H1 (cell line): ENCODE data around the gene FOXI1. TPM values are rescaled to one million over a fixed set of nuclear protein-coding genes. Genes with fewer than 3 reads are reported as not detected.

ENCODE experiments used
- CTCF ChIA-PET: fragments of 300-600 bp; sonication (Branson Sonifier 250); formaldehyde crosslinking; loops from one replicate; lab custom pipeline; 2021; ENCODE audit not compliant: partially characterized antibody; lab: Charles Lee
- POLR2A ChIA-PET: fragments of 300-600 bp; sonication (Branson Sonifier 250); formaldehyde crosslinking; loops from one replicate; lab custom pipeline; 2021; ENCODE audit warnings: inconsistent platforms; ENCODE audit not compliant: partially characterized antibody; lab: Charles Lee
- DNase-seq, 2 experiments: peaks; one replicate each; pipeline versions ENCODE4 v3.0.0 to v3.0.0-alpha.2; 2010 to 2022; ENCODE audit warnings: low spot score in 2 of 2, low read depth in 1 of 2, mixed read lengths in 1 of 2
- FAIRE-seq: peaks from 2 replicates; lab custom pipeline; 2011; peaks lifted over from hg19 to GRCh38; lab: Jason Lieb, UNC
- H2AFZ ChIP-seq: 2 replicates; pipeline ENCODE4 v1.8.1; 2012; ENCODE audit warnings: low read length, inconsistent platforms
- H2AK5ac ChIP-seq: 2 replicates; pipeline ENCODE4 v1.6.1; 2013; ENCODE audit warnings: low read depth, low read length
- H2BK120ac ChIP-seq: replicated peaks from 2 replicates; pipeline ENCODE3; 2013; ENCODE audit warnings: low read depth, low read length, inconsistent platforms
- H2BK12ac ChIP-seq: 2 replicates; pipeline ENCODE4 v1.6.1; 2013; ENCODE audit warnings: low read depth, low read length
- H2BK15ac ChIP-seq: 2 replicates; pipeline ENCODE4 v1.6.1; 2013; ENCODE audit warnings: low read length
- H2BK20ac ChIP-seq: 2 replicates; pipeline ENCODE4 v1.6.1; 2013; ENCODE audit warnings: low read length
- H2BK5ac ChIP-seq: 2 replicates; pipeline ENCODE4 v1.6.1; 2013; ENCODE audit warnings: low read depth, low read length
- H3K14ac ChIP-seq: 2 replicates; pipeline ENCODE4 v1.6.1; 2013; ENCODE audit warnings: inconsistent platforms; ENCODE audit not compliant: insufficient read length
- H3K18ac ChIP-seq: 2 replicates; pipeline ENCODE4 v1.6.1; 2013; ENCODE audit warnings: low read length; ENCODE audit errors: extremely low read depth
- H3K23ac ChIP-seq: 2 replicates; pipeline ENCODE4 v1.6.1; 2013; ENCODE audit warnings: inconsistent platforms; ENCODE audit not compliant: insufficient read length
- H3K23me2 ChIP-seq: 2 replicates; pipeline ENCODE4 v1.6.1; 2013; ENCODE audit warnings: low read depth, low read length
- H3K27ac ChIP-seq: 2 replicates; pipeline ENCODE4 v1.6.1; 2011; ENCODE audit warnings: low read depth, low read length, inconsistent platforms
- H3K27me3 ChIP-seq, 4 experiments: replicated peaks in 1 of 4; 1 replicate in 1 of 4; 2 replicates in 3 of 4; pipeline versions ENCODE4 v1.6.1 to v1.8.1; 2011 to 2013; ENCODE audit warnings: low read length in 3 of 4, mild to moderate bottlenecking in 3 of 4, inconsistent platforms in 2 of 4, mixed read lengths in 2 of 4, moderate library complexity in 1 of 4; ENCODE audit not compliant: control insufficient read depth in 3 of 4, insufficient read depth in 3 of 4; ENCODE audit errors: extremely low read depth in 1 of 4
- H3K36me3 ChIP-seq, 4 experiments: 2 replicates each; pipeline versions ENCODE4 v1.6.1 to v1.8.1; 2011 to 2013; ENCODE audit warnings: mild to moderate bottlenecking in 4 of 4, low read length in 3 of 4, moderate library complexity in 2 of 4, control low read depth in 1 of 4, inconsistent platforms in 1 of 4; ENCODE audit not compliant: insufficient read depth in 4 of 4, control insufficient read depth in 2 of 4
- H3K4ac ChIP-seq: replicated peaks from 2 replicates; pipeline ENCODE3; 2013; ENCODE audit warnings: low read length, low read depth, mixed read lengths, inconsistent platforms; ENCODE audit not compliant: insufficient read length
- H3K4me1 ChIP-seq, 4 experiments: replicated peaks in 1 of 4; 1 replicate in 1 of 4; 2 replicates in 3 of 4; pipeline versions ENCODE4 v1.6.1 to v1.8.1; 2011 to 2013; ENCODE audit warnings: low read length in 3 of 4, inconsistent platforms in 2 of 4, mixed read lengths in 1 of 4; ENCODE audit not compliant: insufficient read depth in 4 of 4, control insufficient read depth in 3 of 4
- H3K4me2 ChIP-seq, 2 experiments: 2 replicates each; pipeline versions ENCODE4 v1.6.1 to v1.8.1; 2011 to 2013; ENCODE audit warnings: low read depth in 2 of 2, low read length in 2 of 2, control low read depth in 1 of 2, inconsistent platforms in 1 of 2, mild to moderate bottlenecking in 1 of 2; ENCODE audit not compliant: insufficient read depth in 1 of 2
- H3K4me3 ChIP-seq, 4 experiments: fragments of 200-600, 300-600 bp in 1 of 4; sonication (generic), shearing (Covaris generic), sonication (Bioruptor Twin) in 1 of 4; 2 replicates each; pipeline versions ENCODE4 v1.5.1 to v1.8.1; 2011 to 2016; ENCODE audit warnings: low read length in 4 of 4, low read depth in 3 of 4, control low read depth in 2 of 4, inconsistent platforms in 2 of 4, mild to moderate bottlenecking in 2 of 4, mixed read lengths in 1 of 4, moderate library complexity in 1 of 4; ENCODE audit not compliant: insufficient read depth in 2 of 4; ENCODE audit errors: extremely low read depth in 1 of 4
- H3K56ac ChIP-seq: replicated peaks from 2 replicates; pipeline ENCODE3; 2013; ENCODE audit warnings: low read depth, mild to moderate bottlenecking, mixed read lengths, low read length, inconsistent platforms; ENCODE audit not compliant: insufficient read length
- H3K79me1 ChIP-seq: 2 replicates; pipeline ENCODE4 v1.6.1; 2013; ENCODE audit warnings: low read depth, low read length, control low read depth
- H3K79me2 ChIP-seq, 2 experiments: 2 replicates each; pipeline versions ENCODE4 v1.6.1 to v1.8.1; 2012 to 2013; ENCODE audit warnings: low read length in 2 of 2, mild to moderate bottlenecking in 2 of 2, inconsistent platforms in 1 of 2; ENCODE audit not compliant: insufficient read depth in 2 of 2, control insufficient read depth in 1 of 2
- H3K9ac ChIP-seq, 4 experiments: replicated peaks in 1 of 4; 1 replicate in 1 of 4; 2 replicates in 3 of 4; pipeline versions ENCODE4 v1.6.1 to v1.8.1; 2011 to 2013; ENCODE audit warnings: low read depth in 3 of 4, low read length in 3 of 4, control low read depth in 2 of 4, mild to moderate bottlenecking in 2 of 4, moderate library complexity in 2 of 4, inconsistent platforms in 1 of 4; ENCODE audit errors: extremely low read depth in 1 of 4
- H3K9me3 ChIP-seq, 2 experiments: 2 replicates each; pipeline versions ENCODE4 v1.6.1 to v1.8.1; 2012 to 2013; ENCODE audit warnings: mild to moderate bottlenecking in 2 of 2, moderate library complexity in 2 of 2, control low read depth in 1 of 2, inconsistent platforms in 1 of 2, low read depth in 1 of 2, low read length in 1 of 2, mixed read lengths in 1 of 2; ENCODE audit not compliant: insufficient read depth in 2 of 2
- H4K20me1 ChIP-seq, 2 experiments: replicated peaks in 1 of 2; 2 replicates each; pipeline versions ENCODE3 to v1.8.1; 2011 to 2013; ENCODE audit warnings: inconsistent platforms in 2 of 2, low read length in 2 of 2, mild to moderate bottlenecking in 1 of 2; ENCODE audit not compliant: insufficient read depth in 2 of 2, control insufficient read depth in 1 of 2
- H4K5ac ChIP-seq: 2 replicates; pipeline ENCODE4 v1.6.1; 2013; ENCODE audit warnings: low read length, low read depth, mixed read lengths, inconsistent platforms; ENCODE audit not compliant: insufficient read length
- H4K8ac ChIP-seq: 2 replicates; pipeline ENCODE4 v1.8.0; 2013; ENCODE audit warnings: mild to moderate bottlenecking, moderate library complexity, low read length, inconsistent platforms; ENCODE audit not compliant: insufficient read depth; ENCODE audit errors: extremely low read depth
- H4K91ac ChIP-seq: replicated peaks from 2 replicates; pipeline ENCODE3; 2013; ENCODE audit warnings: low read length, mixed read lengths, inconsistent platforms; ENCODE audit not compliant: insufficient read length
- ASH2L ChIP-seq: fragments of 200-600, 300-600 bp; sonication (generic); IDR thresholded peaks from one replicate; pipeline ENCODE4 v1.7.1; 2017; ENCODE audit warnings: low read length
- BACH1 ChIP-seq: IDR thresholded peaks from 2 replicates; pipeline ENCODE4 v1.6.1; 2012; ENCODE audit warnings: low read length, improper control_type of control experiment
- CHD2 ChIP-seq: IDR thresholded peaks from 2 replicates; pipeline ENCODE4 v1.6.1; 2012; ENCODE audit warnings: low read length, improper control_type of control experiment
- GTF2F1 ChIP-seq: IDR thresholded peaks from 2 replicates; pipeline ENCODE4 v1.6.1; 2012; ENCODE audit warnings: low read depth, low read length, improper control_type of control experiment, borderline replicate concordance
- HDAC2 ChIP-seq, 2 experiments: fragments of 300-600 bp in 1 of 2; sonication (generic) in 1 of 2; IDR thresholded peaks; 2 replicates each; pipeline ENCODE4 v1.6.1; 2011 to 2012; ENCODE audit warnings: low read depth in 2 of 2, low read length in 2 of 2, mild to moderate bottlenecking in 2 of 2, moderate library complexity in 2 of 2, borderline replicate concordance in 1 of 2, inconsistent platforms in 1 of 2
- NRF1 ChIP-seq: IDR thresholded peaks from 2 replicates; pipeline ENCODE4 v1.6.1; 2011; ENCODE audit warnings: mild to moderate bottlenecking, low read depth, low read length, improper control_type of control experiment
- RBBP5 ChIP-seq: IDR thresholded peaks from 2 replicates; pipeline ENCODE4 v1.7.1; 2012; ENCODE audit warnings: low read depth, mild to moderate bottlenecking, inconsistent platforms, low read length, moderate library complexity, borderline replicate concordance
- SAP30 ChIP-seq: fragments of 300-600 bp; sonication (generic); IDR thresholded peaks from 2 replicates; pipeline ENCODE4 v1.7.1; 2012; ENCODE audit warnings: low read length, moderate library complexity, mild to moderate bottlenecking, inconsistent platforms; ENCODE audit not compliant: insufficient read depth, insufficient replicate concordance
- SIN3A ChIP-seq, 2 experiments: IDR thresholded peaks in 1 of 2; conservative IDR thresholded peaks in 1 of 2; 2 replicates each; pipeline ENCODE4 v1.6.1; 2011 to 2012; ENCODE audit warnings: low read length in 2 of 2, improper control_type of control experiment in 1 of 2, low read depth in 1 of 2, mild to moderate bottlenecking in 1 of 2
- SP4 ChIP-seq: IDR thresholded peaks from 2 replicates; pipeline ENCODE4 v1.6.1; 2012; ENCODE audit warnings: low read length, inconsistent platforms
- TAF7 ChIP-seq: optimal IDR thresholded peaks from 2 replicates; pipeline ENCODE3; 2011; ENCODE audit warnings: low read depth, mild to moderate bottlenecking, inconsistent platforms, low read length, moderate library complexity, borderline replicate concordance
- WGBS, 2 experiments: shearing (Covaris generic) in 1 of 2; methylation state at CpG; one replicate each; pipeline versions ENCODE4 v1.1.6 to v1.1.7; 2013 to 2015; ENCODE audit warnings: low lambda C conversion rate in 2 of 2, mixed read lengths in 2 of 2, inconsistent platforms in 1 of 2, low coverage in 1 of 2, missing lambda C conversion rate in 1 of 2; ENCODE audit not compliant: insufficient replicate concordance in 2 of 2, insufficient coverage in 1 of 2, insufficient read length in 1 of 2; ENCODE audit errors: extremely low coverage in 1 of 2, missing lambda C conversion rate in 1 of 2; 5-methylcytosine and 5-hydroxymethylcytosine counted together
- polyA plus RNA-seq, 7 experiments: library from polyadenylated mRNA; depleted of rRNA in 3 of 7; stranded (reverse) in 5 of 7; unstranded in 2 of 7; fragments of >200 nt in 5 of 7; fragments of 200-250 nt in 2 of 7; gene quantifications; 1 replicate in 5 of 7; 2 replicates in 1 of 7; 4 replicates in 1 of 7; pipeline versions ENCODE4 v1.2.1 to v1.2.3, GENCODE V29; 2011 to 2013; ENCODE audit warnings: missing spikeins in 2 of 7, mixed read lengths in 2 of 7
- total RNA-seq: library from RNA; stranded (reverse); fragmentation: NEBNext Ultra II Directional; extraction: Animal tissue kit (Norgen Biotek cat#: 25700); gene quantifications from 2 replicates; pipeline ENCODE4 v1.2.1, GENCODE V29; 2021
- TF ChIP-seq, protein P1 (sequence below): IDR thresholded peaks from 2 replicates; pipeline ENCODE4 v1.6.1; 2012; ENCODE audit warnings: inconsistent platforms

FOXI1 gene
- total and polyA plus RNA-seq, 2 of the 8 experiments (the other 6 are each of a cell fraction or from before 2014, with no cell fraction given), result not detected

GRCh38 chr5:170135796-170136490 lies 30.2 kb downstream of the FOXI1 start:
- WGBS, 2 experiments, result 93% methylated on average over 4 of the region's 4 CpGs; no CpG with 5 or more reads in 1 of the 2 experiments
- Histone ChIP-seq H3K27me3 (no peaks in the 10 kb centered on the region), H4K91ac (no peak overlapping the region), H3K79me2 (no peaks in the 10 kb centered on the region), H3K23me2 (no peaks in the 10 kb centered on the region), H3K4me2 (no peak overlapping the region), H2BK20ac (no peak overlapping the region), H2BK5ac (no peak overlapping the region), H2BK12ac (no peak overlapping the region), H3K79me1 (no peaks in the 10 kb centered on the region), H2BK15ac (no peak overlapping the region), H3K23ac (no peak overlapping the region), H4K8ac (no peak overlapping the region), H2BK120ac (no peak overlapping the region), H3K14ac (no peak overlapping the region), H2AK5ac (no peak overlapping the region), H3K4ac (no peak overlapping the region), H3K56ac (no peak overlapping the region), H3K4me3 (no peak overlapping the region), H4K20me1 (no peaks in the 10 kb centered on the region), H3K18ac (no peak overlapping the region), H3K36me3 (no peaks in the 10 kb centered on the region), H2AFZ (0 out of 2 replicates have a peak overlapping the region, but pooled peaks have one; percentile 38), H3K27ac (no peak overlapping the region), H4K5ac (no peak overlapping the region), H3K9ac (no peak overlapping the region), H3K4me1 (no peaks in the 10 kb centered on the region), H3K9me3 (no peaks in the 10 kb centered on the region)
- FAIRE-seq (no peak), DNase-seq (peak in 1 of 2 experiments; percentile 31)
- POLR2A ChIA-PET, result no interaction called here
- CTCF ChIA-PET, result no interaction called here
- TF ChIP-seq, protein P1, sequence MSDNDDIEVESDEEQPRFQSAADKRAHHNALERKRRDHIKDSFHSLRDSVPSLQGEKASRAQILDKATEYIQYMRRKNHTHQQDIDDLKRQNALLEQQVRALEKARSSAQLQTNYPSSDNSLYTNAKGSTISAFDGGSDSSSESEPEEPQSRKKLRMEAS, result no peak
- TF ChIP-seq BACH1 (no peak), HDAC2 (IDR thresholded peaks at IDR 0.05; ENCODE audit: borderline replicate concordance in 1 of 2, low read depth in 2 of 2, low read length in 2 of 2) (no peak), SIN3A (conservative IDR thresholded peaks at IDR 0.05 in 1 of 2, IDR thresholded peaks at IDR 0.05 in 1 of 2; ENCODE audit: low read depth in 1 of 2, low read length in 2 of 2) (no peak), NRF1 (no peak), RBBP5 (no peak), GTF2F1 (no peak), SP4 (no peak), SAP30 (no peak), TAF7 (no peak), ASH2L (no peak), CHD2 (no peak)
